ENCODE data around the gene FUBP1. TPM values are rescaled to one million over a fixed set of nuclear protein-coding genes. Genes with fewer than 3 reads are reported as not detected.

Gene FUBP1
- total and polyA plus RNA-seq, 3 donors from 2014 or later = 83.7 to 160 (median 141) TPM

DNA sequence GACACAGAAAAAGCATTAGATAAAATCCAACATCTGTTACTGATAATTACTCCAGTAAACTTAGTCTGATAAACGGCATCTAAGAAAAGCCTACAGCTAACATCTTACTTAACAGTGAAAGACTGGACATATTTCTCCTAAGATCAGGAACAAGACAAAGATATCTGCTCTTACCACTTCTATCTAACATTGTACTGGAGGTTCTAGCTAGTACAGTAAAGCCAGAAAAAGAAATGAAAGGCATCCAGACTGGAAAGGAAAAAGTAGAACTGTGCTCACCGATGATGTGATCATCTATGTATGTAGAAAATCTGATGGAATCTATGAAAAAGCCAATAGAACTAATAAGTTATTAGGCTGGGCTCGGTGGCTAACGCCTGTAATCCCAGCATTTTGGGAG is 68.8 kb downstream of the FUBP1 start:
- Histone ChIP-seq H3K4me3 (no peak overlapping the region), H3K4me1 (no peaks in the 10 kb centered on the region), H3K27ac (no peak overlapping the region), H3K27me3 (no peaks in the 10 kb centered on the region), H3K36me3 (ENCODE audit: low read depth, missing control alignments) (no peaks in the 10 kb centered on the region), H3K9me3 (no peaks in the 10 kb centered on the region)
- intact Hi-C loops (cut with DNase I; ENCODE audit: low total_unique reads) = no loop called here
- no peak for DNase-seq
- TF ChIP-seq, protein P1, sequence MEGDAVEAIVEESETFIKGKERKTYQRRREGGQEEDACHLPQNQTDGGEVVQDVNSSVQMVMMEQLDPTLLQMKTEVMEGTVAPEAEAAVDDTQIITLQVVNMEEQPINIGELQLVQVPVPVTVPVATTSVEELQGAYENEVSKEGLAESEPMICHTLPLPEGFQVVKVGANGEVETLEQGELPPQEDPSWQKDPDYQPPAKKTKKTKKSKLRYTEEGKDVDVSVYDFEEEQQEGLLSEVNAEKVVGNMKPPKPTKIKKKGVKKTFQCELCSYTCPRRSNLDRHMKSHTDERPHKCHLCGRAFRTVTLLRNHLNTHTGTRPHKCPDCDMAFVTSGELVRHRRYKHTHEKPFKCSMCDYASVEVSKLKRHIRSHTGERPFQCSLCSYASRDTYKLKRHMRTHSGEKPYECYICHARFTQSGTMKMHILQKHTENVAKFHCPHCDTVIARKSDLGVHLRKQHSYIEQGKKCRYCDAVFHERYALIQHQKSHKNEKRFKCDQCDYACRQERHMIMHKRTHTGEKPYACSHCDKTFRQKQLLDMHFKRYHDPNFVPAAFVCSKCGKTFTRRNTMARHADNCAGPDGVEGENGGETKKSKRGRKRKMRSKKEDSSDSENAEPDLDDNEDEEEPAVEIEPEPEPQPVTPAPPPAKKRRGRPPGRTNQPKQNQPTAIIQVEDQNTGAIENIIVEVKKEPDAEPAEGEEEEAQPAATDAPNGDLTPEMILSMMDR (IDR thresholded peaks at IDR 0.05) = no peak
- TF ChIP-seq POLR2A (IDR thresholded peaks at IDR 0.05) = no peak
- whole genome bisulfite sequencing, 2 donors = 93 to 94% methylated on average over 4 of the region's 4 CpGs

DNA sequence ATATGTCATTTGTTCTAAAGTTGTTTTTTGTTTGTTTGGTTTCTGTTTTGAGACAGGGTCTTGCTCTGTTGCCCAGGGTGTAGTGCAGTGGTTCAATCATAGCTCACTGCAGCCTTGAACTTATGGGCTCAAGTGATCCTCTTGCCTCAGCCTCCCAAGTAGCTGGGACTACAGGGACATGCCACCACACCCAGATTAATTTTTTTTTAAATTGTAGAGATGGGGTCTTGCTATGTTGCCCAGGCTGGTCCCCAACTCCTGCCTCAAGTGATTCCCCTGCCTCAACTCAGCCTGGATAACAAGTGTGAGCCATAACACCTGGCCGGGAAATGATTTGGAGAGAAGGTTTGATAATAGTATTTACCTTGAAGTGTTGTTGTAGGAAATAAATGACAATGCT is 72.2 kb downstream of the FUBP1 start:
- intact Hi-C loops (cut with DNase I; ENCODE audit: low total_unique reads) = no loop called here
- 88 to 100% methylated on average over 1 of the region's 1 CpG for WGBS, 2 donors
- no peaks in the 10 kb centered on the region for H3K4me1 ChIP-seq

GRCh38 chr1:77906019-77906545 is 72.8 kb downstream of the FUBP1 start:
- Histone ChIP-seq H3K36me3 (ENCODE audit: low read depth, missing control alignments) (no peaks in the 10 kb centered on the region), H3K27me3 (no peaks in the 10 kb centered on the region), H3K4me1 (no peaks in the 10 kb centered on the region), H3K4me3 (no peak overlapping the region), H3K27ac (no peak overlapping the region), H3K9me3 (no peaks in the 10 kb centered on the region)
- no peak for DNase-seq
- TF ChIP-seq POLR2A (IDR thresholded peaks at IDR 0.05) = no peak
- TF ChIP-seq, protein P1 (IDR thresholded peaks at IDR 0.05) = no peak
- intact Hi-C loops (cut with DNase I; ENCODE audit: low total_unique reads) = no loop called here
- WGBS, 2 donors = 82 to 83% methylated on average over 2 of the region's 2 CpGs

More for the DNA sequence above, 72.2 kb downstream of the FUBP1 start:
- Histone ChIP-seq H3K9me3 (no peaks in the 10 kb centered on the region), H3K36me3 (ENCODE audit: low read depth, missing control alignments) (no peaks in the 10 kb centered on the region), H3K27me3 (no peaks in the 10 kb centered on the region), H3K27ac (no peak overlapping the region), H3K4me3 (no peak overlapping the region)
- TF ChIP-seq POLR2A (IDR thresholded peaks at IDR 0.05) = no peak
- TF ChIP-seq, protein P1 (IDR thresholded peaks at IDR 0.05) = no peak
- DNase-seq = no peak

- no peak for DNase-seq
- intact Hi-C loops (cut with DNase I; ENCODE audit: low total_unique reads) = no loop called here
- 73 to 80% methylated on average over 1 of the region's 1 CpG for WGBS, 2 donors
- H3K27me3 ChIP-seq = no peaks in the 10 kb centered on the region
- no peak for TF ChIP-seq POLR2A (IDR thresholded peaks at IDR 0.05)
- TF ChIP-seq, protein P1 (IDR thresholded peaks at IDR 0.05) = no peak
- H3K27ac ChIP-seq = no peak overlapping the region
- no peaks in the 10 kb centered on the region for H3K4me1 ChIP-seq
- no peaks in the 10 kb centered on the region for H3K9me3 ChIP-seq
- no peak overlapping the region for H3K4me3 ChIP-seq
- H3K36me3 ChIP-seq (ENCODE audit: low read depth, missing control alignments) = no peaks in the 10 kb centered on the region
Observed at GRCh38 chr1:77905603-77906002, 73.3 kb downstream of the FUBP1 start.

GRCh38 chr1:77900687-77901293 is 78.1 kb downstream of the FUBP1 start:
- H3K9me3 ChIP-seq = no peaks in the 10 kb centered on the region
- no peaks in the 10 kb centered on the region for H3K27me3 ChIP-seq
- no peaks in the 10 kb centered on the region for H3K4me1 ChIP-seq
- H3K36me3 ChIP-seq (ENCODE audit: low read depth, missing control alignments) = no peaks in the 10 kb centered on the region
- intact Hi-C loops (cut with DNase I; ENCODE audit: low total_unique reads) = no loop called here
- DNase-seq = peak; percentile 33
- no peak overlapping the region for H3K27ac ChIP-seq
- no peak for TF ChIP-seq POLR2A (IDR thresholded peaks at IDR 0.05)
- TF ChIP-seq, protein P1 (IDR thresholded peaks at IDR 0.05) = peak in 2 of 3 experiments; percentile 47 to 57
- no peak overlapping the region for H3K4me3 ChIP-seq
- WGBS, 2 donors = 29 to 37% methylated on average over 4 of the region's 4 CpGs
